Placental epithelial cell (primary cell): ENCODE measurements around the gene MS4A12. TPM values are rescaled to one million over a fixed set of nuclear protein-coding genes. Genes with fewer than 3 reads are reported as not detected.

Experiments
- total RNA-seq: library from RNA; depleted of rRNA; stranded (reverse); fragments of >200 nt; gene quantifications from 2 replicates; pipeline ENCODE4 v1.2.3, GENCODE V29; 2012

The MS4A12 gene
- not detected in 2 replicates for total RNA-seq

GRCh38 chr11:60492488-60493009, at the start of gene MS4A12:
Gene MS4A12 (plus strand): TSS chr11:60492778. CDS start chr11:60497319, 4,541 bp downstream.

GRCh38 chr11:60455531-60456042, 37.0 kb upstream of the MS4A12 start, which contains the start of gene MS4A1:
Gene MS4A1 (plus strand): TSS chr11:60455847. CDS start chr11:60462375, 6,528 bp downstream.

GRCh38 chr11:60515144-60515855, 22.7 kb downstream of the MS4A12 start, which contains the start of gene MS4A13:
Gene MS4A13 (plus strand): TSS chr11:60515392. CDS start chr11:60518084, 2,692 bp downstream.

Other genes with a start within 250 kb of the MS4A12 start
- gene MS4A4E, start 249.6 kb upstream of the MS4A12 start, total RNA-seq = not detected in 2 replicates
- not detected in 2 replicates for gene MS4A4A, start 212.1 kb upstream of the MS4A12 start, total RNA-seq
- gene MS4A6E, start 165.5 kb upstream of the MS4A12 start, total RNA-seq = not detected in 2 replicates
- 0.43 TPM in 1 of 2 replicates, not detected in the other for gene MS4A7, start 114.2 kb upstream of the MS4A12 start, total RNA-seq
- gene MS4A14, start 96.3 kb upstream of the MS4A12 start, total RNA-seq = under 0.01 TPM in 1 of 2 replicates, not detected in the other
- not detected in 2 replicates for gene MS4A5, start 63.2 kb upstream of the MS4A12 start, total RNA-seq
- not detected in 2 replicates for gene MS4A1, start 36.9 kb upstream of the MS4A12 start, total RNA-seq
- not detected in 2 replicates for gene MS4A13, start 22.6 kb downstream of the MS4A12 start, total RNA-seq
- not detected in 2 replicates for gene MS4A8, start 206.8 kb downstream of the MS4A12 start, total RNA-seq
- gene MS4A18, start 231.9 kb downstream of the MS4A12 start, total RNA-seq = not detected in 2 replicates